Nucleus accumbens (tissue), 56 donors: ENCODE measurements around the gene IBSP.

Experiments used
- DNase-seq, 56 donors: peaks; one replicate each; lab custom pipeline; 2025; lab: John Stamatoyannopoulos, UW

Gene IBSP

GRCh38 chr4:87799301-87800113 is at the start of gene IBSP:
Gene IBSP, plus strand, starts transcription at chr4:87799554. Its CDS starts 2,808 bp downstream, at chr4:87802362.
- no peak for DNase-seq

- DNase-seq, result no peak
These were observed 49.5 kb upstream of the IBSP start for GRCh38 chr4:87749883-87750282.

- no peak for DNase-seq
These were observed 41.1 kb upstream of the IBSP start for GRCh38 chr4:87758270-87758669.

- DNase-seq, result no peak
These were observed 37.0 kb upstream of the IBSP start for GRCh38 chr4:87762311-87762710.

GRCh38 chr4:87781569-87781968 is 17.8 kb upstream of the IBSP start:
- DNase-seq, result no peak

GRCh38 chr4:87783781-87784180 is 15.6 kb upstream of the IBSP start:
- no peak for DNase-seq

GRCh38 chr4:87785731-87786509 is 13.4 kb upstream of the IBSP start:
- no peak for DNase-seq

- DNase-seq, result no peak
These were observed 3.5 kb downstream of the IBSP start for GRCh38 chr4:87802858-87803257.

- DNase-seq, result no peak
These were observed 4.1 kb downstream of the IBSP start for GRCh38 chr4:87803421-87803820.

GRCh38 chr4:87804871-87805270 is 5.5 kb downstream of the IBSP start:
- no peak for DNase-seq

- DNase-seq, result no peak
These were observed 6.6 kb downstream of the IBSP start for GRCh38 chr4:87805971-87806370.

GRCh38 chr4:87806520-87806919 is 7.2 kb downstream of the IBSP start:
- no peak for DNase-seq

- DNase-seq, result no peak
These were observed 8.0 kb downstream of the IBSP start for GRCh38 chr4:87807402-87807801.

- DNase-seq, result no peak
These were observed 12.6 kb downstream of the IBSP start for GRCh38 chr4:87811977-87812376.

- DNase-seq, result no peak
These were observed 20.0 kb downstream of the IBSP start for GRCh38 chr4:87819281-87819919.

GRCh38 chr4:87823200-87823599 is 23.8 kb downstream of the IBSP start:
- DNase-seq, result no peak

- DNase-seq, result no peak
These were observed 24.4 kb downstream of the IBSP start for GRCh38 chr4:87823724-87824123.

GRCh38 chr4:87824352-87824751 is 25.0 kb downstream of the IBSP start:
- DNase-seq, result no peak

GRCh38 chr4:87832669-87833068 is 33.3 kb downstream of the IBSP start, which contains the start of gene MEPE:
Gene MEPE, plus strand, starts transcription at chr4:87832969. Its CDS starts 1,746 bp downstream, at chr4:87834715.
- DNase-seq, result no peak

- DNase-seq, result no peak
These were observed 35.0 kb downstream of the IBSP start for GRCh38 chr4:87834401-87834800.

- DNase-seq, result no peak
These were observed 35.8 kb downstream of the IBSP start for GRCh38 chr4:87835197-87835596.
